SIG-M5 (cell line): Measurements from ENCODE around the gene SKA1.
"Not testable (repeated sequence)": the region's sequence is repeated elsewhere in the genome, so short reads cannot be mapped to it uniquely, and the experiment has no call there.

Experiments used
- DNase-seq: peaks from one replicate; lab custom pipeline; 2025; lab: John Stamatoyannopoulos, UW

SKA1 gene

GRCh38 chr18:50395093-50395492 lies 20.2 kb downstream of the SKA1 start:
- no peak for DNase-seq

- no peak for DNase-seq
These were observed 21.3 kb downstream of the SKA1 start for GRCh38 chr18:50396005-50396660.

DNA sequence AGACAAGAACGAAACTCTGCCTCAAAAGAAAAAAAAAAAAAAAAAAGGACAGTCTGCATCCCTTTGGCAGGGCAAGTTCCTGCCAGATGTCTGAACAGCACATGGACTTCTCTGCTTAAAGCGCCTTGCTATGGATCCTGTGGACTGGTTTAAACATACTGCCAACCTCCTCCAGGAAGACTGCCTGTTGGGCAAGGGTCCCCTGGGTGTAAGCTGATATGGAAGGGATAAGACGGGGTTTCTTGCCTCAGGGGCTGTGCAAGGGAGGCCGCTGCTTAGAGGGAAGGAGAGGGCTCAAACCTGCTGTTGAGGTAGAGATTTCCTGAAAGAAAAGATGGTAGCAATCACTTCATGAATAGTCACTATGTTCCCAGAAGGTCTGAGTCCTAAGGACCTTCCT lies 22.2 kb downstream of the SKA1 start:
- DNase-seq: no peak

DNA sequence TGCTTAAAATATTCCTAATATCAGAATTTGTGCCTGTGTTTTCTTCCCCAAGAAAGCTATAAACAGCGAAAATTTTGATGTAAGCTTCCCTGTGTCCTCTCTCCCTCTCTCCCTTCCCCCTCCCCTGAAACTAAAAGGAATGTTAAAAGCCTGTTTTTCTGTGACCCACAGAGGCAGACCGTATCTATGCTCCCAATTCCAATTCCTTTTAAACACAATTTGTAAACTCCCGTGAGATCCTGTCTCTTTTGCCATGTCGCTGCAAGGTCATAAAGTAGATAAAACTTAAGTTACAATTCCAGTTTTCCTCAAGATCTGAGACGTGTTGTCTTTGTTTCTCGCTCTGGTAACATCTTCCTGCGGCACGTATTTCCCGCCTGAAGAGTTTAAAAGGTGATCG lies 23.3 kb downstream of the SKA1 start:
- no peak for DNase-seq

GRCh38 chr18:50398947-50399346 lies 24.1 kb downstream of the SKA1 start:
- no peak for DNase-seq

DNA sequence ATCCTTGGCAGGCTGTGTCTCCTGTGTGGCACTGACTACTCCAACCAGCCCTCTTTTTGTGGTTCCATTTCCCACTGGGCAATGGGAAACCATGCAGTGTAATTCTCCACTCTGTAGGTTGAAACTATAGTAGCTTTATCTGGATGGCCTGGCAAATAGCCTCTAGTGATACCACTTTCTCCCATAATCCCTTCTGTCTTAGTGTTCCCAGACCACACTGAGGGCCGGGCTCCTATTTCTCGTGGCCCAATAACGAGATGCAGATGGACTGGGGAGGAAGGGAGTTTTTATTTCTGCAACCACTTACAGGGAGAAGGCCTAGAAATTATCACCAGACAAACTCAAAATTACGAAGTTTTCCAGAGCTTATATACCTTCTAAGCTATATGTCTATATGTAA lies 24.7 kb downstream of the SKA1 start:
- DNase-seq: no peak

- DNase-seq: not testable (repeated sequence)
These were observed 25.6 kb downstream of the SKA1 start for GRCh38 chr18:50400438-50400837.

DNA sequence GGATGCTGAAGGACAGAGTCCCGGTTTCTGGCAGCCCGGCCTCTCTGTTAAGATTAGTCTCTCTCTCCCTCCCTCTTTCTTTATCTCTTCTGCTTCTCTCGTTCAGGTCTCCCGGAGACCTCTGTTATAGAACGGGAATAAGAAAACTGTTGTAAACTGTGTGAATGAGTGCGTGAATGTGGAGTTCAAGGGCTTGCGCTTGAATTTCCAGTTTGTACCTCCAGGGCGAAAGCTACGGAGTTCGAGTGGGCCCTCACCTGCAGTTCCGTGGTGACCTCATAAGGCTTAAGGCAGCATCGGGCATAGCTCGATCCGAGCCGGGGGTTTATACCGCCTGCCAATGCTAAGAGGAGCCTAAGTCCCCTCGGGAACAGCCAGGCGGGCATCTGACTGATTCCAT lies 26.4 kb downstream of the SKA1 start:
- no peak for DNase-seq

- DNase-seq: no peak
These were observed 27.0 kb downstream of the SKA1 start for GRCh38 chr18:50401888-50402287.

- not testable (repeated sequence) for DNase-seq
These were observed 30.1 kb downstream of the SKA1 start for GRCh38 chr18:50404752-50405581.

DNA sequence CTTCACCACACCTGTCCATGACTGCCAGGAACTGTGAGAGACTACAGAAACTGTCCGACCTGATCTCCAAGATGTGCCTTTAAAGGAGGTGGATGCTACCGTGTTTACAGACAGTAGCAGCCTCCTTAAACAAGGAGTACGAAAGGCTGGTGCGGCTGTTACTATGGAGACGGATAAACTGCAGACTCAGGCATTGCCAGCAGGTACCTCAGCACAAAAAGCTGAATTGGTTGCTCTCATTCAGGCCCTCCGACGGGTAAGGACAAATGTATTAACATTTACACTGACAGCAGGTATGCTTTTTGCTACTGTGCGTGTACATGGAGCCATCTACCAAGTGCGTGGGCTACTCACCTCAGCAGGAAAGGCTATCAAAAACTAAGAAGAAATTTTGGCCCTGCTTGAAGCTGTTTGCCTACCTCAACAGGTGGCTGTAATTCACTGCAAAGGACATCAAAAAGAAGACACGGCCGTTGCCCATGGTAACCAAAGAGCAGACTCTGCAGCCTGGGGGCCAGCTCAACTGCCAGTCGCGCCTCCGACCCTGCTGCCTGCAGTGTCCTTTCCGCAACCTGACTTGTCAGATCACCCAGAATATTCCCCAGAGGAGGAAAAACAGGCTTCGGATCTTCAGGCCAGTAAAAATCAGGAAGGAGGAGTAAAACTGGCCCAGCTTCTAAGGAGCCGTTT lies 30.9 kb downstream of the SKA1 start:
- no peak for DNase-seq

- no peak for DNase-seq
These were observed 34.4 kb downstream of the SKA1 start for GRCh38 chr18:50409236-50409635.

DNA sequence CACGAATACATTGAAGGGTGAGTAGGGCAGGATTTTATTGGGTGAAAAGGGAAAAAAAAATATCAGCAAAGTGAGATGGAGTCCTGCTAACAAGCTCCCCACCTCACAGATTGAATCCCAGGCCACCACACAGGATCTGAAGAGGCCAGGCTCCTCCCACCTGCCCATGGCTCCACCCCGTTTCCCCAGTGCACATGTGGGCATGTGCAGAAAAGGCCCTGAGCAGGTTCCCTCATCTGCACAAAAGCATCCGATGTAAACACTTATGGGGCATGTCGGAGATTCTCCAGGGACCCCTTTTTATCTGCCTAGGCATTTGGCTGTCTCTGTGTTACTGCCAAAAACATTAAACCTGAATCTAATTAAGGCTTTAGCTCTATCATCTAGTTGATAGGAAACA lies 35.2 kb downstream of the SKA1 start:
- DNase-seq: no peak

DNA sequence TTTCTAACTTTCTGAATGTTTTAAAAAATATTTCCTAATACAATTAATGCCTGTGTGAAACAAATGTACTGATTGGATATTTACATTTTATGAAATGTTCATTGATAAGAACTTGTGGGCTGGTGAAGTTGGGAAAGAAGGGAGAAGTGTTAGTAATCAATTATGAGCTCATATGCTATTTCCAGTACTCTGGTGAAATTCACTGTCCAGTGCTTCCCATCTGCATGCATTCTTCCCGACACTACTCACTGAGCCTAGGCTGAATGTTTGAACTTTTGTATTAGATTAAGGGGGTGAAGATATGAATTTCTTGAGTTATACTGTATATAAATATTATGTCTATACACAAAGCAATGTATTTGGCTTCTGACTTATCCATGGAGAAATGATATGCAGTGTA lies 36.0 kb downstream of the SKA1 start:
- DNase-seq: no peak

DNA sequence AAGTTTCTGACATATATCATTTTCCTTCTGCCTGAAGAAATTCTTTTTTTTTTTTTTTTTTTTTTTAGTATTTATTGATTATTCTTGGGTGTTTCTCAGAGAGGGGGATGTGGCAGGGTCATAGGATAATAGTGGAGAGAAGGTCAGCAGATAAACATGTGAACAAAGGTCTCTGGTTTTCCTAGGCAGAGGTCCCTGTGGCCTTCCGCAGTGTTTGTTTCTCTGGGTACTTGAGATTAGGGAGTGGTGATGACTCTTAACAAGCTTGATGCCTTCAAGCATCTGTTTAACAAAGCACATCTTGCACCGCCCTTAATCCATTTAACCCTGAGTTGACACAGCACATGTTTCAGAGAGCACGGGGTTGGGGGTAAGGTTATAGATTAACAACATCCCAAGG lies 42.0 kb downstream of the SKA1 start:
- DNase-seq: not testable (repeated sequence)

DNA sequence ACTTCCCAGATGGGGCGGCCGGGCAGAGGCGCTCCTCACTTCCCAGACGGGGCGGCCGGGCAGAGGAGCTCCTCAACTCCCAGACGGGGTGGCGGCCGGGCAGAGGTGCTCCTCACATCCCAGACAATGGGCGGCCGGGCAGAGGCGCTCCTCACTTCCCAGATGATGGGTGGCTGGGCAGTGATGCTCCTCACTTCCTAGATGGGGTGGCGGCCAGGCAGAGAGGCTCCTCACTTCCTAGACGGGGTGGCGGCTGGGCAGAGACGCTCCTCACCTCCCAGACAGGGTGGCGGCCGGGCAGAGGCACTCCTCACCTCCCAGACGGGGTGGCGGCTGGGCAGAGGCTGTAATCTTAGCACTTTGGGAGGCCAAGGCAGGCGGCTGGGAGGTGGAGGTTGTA lies 42.9 kb downstream of the SKA1 start:
- DNase-seq: not testable (repeated sequence)

DNA sequence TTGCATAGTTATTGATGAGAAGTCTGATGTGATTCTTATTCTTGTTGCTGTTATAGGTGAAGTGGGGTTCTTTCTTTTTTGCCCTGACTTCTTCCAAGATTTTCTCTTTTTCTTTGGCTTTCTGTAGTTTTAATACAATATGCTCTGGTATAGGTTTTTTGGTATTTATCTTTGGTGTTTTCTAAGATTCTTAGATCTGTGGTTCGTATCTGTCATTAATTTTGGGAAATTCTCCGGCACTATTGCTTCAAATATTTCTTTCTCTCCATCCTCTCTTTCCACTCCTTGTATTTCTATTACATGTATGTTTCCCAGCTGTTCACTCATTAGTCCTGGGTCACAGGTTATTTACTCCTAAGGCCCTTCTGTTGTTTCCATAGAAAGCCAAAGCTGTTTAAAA lies 43.8 kb downstream of the SKA1 start:
- DNase-seq: no peak

GRCh38 chr18:50422286-50422898 lies 47.5 kb downstream of the SKA1 start:
- no peak for DNase-seq

GRCh38 chr18:50424877-50425690 lies 50.2 kb downstream of the SKA1 start:
- no peak for DNase-seq

GRCh38 chr18:50427896-50428295 lies 53.0 kb downstream of the SKA1 start:
- no peak for DNase-seq

- no peak for DNase-seq
These were observed 53.8 kb downstream of the SKA1 start for GRCh38 chr18:50428531-50429206.
